Mesothelial cell of epicardium (in vitro differentiated cells): ENCODE data around the gene MSANTD2. TPM values are rescaled to one million over a fixed set of nuclear protein-coding genes. Genes with fewer than 3 reads are reported as not detected.
A peak's percentile ranks its signal among the peaks of the same experiment; 100 is the strongest.

Experiments
- DNase-seq, 2 experiments: peaks; one replicate each; pipeline ENCODE4 v3.0.0; 2021; ENCODE audit warnings: low spot score in 2 of 2; ENCODE audit not compliant: unreplicated experiment in 2 of 2
- H3K27ac Mint-ChIP-seq: 2 replicates; pipeline ENCODE4 v1.8.0; 2021; ENCODE audit warnings: mixed read lengths
- H3K27me3 Mint-ChIP-seq: 2 replicates; pipeline ENCODE4 v1.8.0; 2021; ENCODE audit warnings: low read depth, mixed read lengths
- H3K36me3 Mint-ChIP-seq: 2 replicates; pipeline ENCODE4 v1.8.0; 2021; ENCODE audit warnings: mixed read lengths
- H3K4me1 Mint-ChIP-seq: 2 replicates; pipeline ENCODE4 v1.8.0; 2021; ENCODE audit warnings: mixed read lengths
- H3K4me3 Mint-ChIP-seq: 2 replicates; pipeline ENCODE4 v1.8.0; 2021; ENCODE audit warnings: mild to moderate bottlenecking, moderate library complexity, mixed read lengths
- H3K9me3 Mint-ChIP-seq: 2 replicates; pipeline ENCODE4 v1.8.0; 2021; ENCODE audit warnings: mixed read lengths
- CTCF ChIP-seq: fragments of 200-600 bp; sonication (generic); IDR thresholded peaks from one replicate; pipeline ENCODE4 v1.5.0; 2021; ENCODE audit warnings: antibody characterized with exemption; ENCODE audit not compliant: unreplicated experiment
- total RNA-seq: library from RNA; stranded (reverse); gene quantifications from 3 replicates; pipeline ENCODE4 v1.2.1, GENCODE V29; 2021

The MSANTD2 gene
- total RNA-seq, 1 donor from 2014 or later: 37.3 TPM

GRCh38 chr11:124746621-124747243, 53.5 kb downstream of the MSANTD2 start:
- Mint-ChIP-seq H3K4me1 (peaks cover 14% of the 10 kb centered on the region), H3K9me3 (no peaks in the 10 kb centered on the region), H3K36me3 (no peaks in the 10 kb centered on the region), H3K27ac (no peak overlapping the region), H3K4me3 (peak overlapping the region; percentile 80), H3K27me3 (peaks cover 98% of the 10 kb centered on the region)
- no peak for DNase-seq
- TF ChIP-seq CTCF: no peak

- no peaks in the 10 kb centered on the region for H3K36me3 Mint-ChIP-seq
- peak; percentile 16 for TF ChIP-seq CTCF
- peak overlapping the region; percentile 80 for H3K4me3 Mint-ChIP-seq
- H3K27ac Mint-ChIP-seq: no peak overlapping the region
- DNase-seq: no peak
- H3K4me1 Mint-ChIP-seq: peaks cover 14% of the 10 kb centered on the region
- H3K9me3 Mint-ChIP-seq: no peaks in the 10 kb centered on the region
- peaks cover 99% of the 10 kb centered on the region for H3K27me3 Mint-ChIP-seq
Measured at GRCh38 chr11:124745835-124746620, 54.2 kb downstream of the MSANTD2 start.

GRCh38 chr11:124745270-124745834, 54.9 kb downstream of the MSANTD2 start:
- Mint-ChIP-seq H3K9me3 (no peaks in the 10 kb centered on the region), H3K27ac (no peak overlapping the region), H3K4me3 (peak overlapping the region; percentile 57), H3K4me1 (peaks cover 14% of the 10 kb centered on the region), H3K27me3 (peaks cover 99% of the 10 kb centered on the region), H3K36me3 (no peaks in the 10 kb centered on the region)
- TF ChIP-seq CTCF: no peak
- no peak for DNase-seq

GRCh38 chr11:124743050-124743449, 57.2 kb downstream of the MSANTD2 start:
- TF ChIP-seq CTCF: no peak
- H3K4me1 Mint-ChIP-seq: peaks cover 22% of the 10 kb centered on the region
- H3K4me3 Mint-ChIP-seq: no peak overlapping the region
- no peaks in the 10 kb centered on the region for H3K36me3 Mint-ChIP-seq
- no peak for DNase-seq
- H3K27ac Mint-ChIP-seq: no peak overlapping the region
- H3K27me3 Mint-ChIP-seq: peaks cover 97% of the 10 kb centered on the region
- no peaks in the 10 kb centered on the region for H3K9me3 Mint-ChIP-seq

- no peaks in the 10 kb centered on the region for H3K36me3 Mint-ChIP-seq
- peaks cover 97% of the 10 kb centered on the region for H3K27me3 Mint-ChIP-seq
- H3K4me1 Mint-ChIP-seq: peaks cover 22% of the 10 kb centered on the region
- no peak for TF ChIP-seq CTCF
- no peak overlapping the region for H3K27ac Mint-ChIP-seq
- H3K9me3 Mint-ChIP-seq: no peaks in the 10 kb centered on the region
- DNase-seq: no peak
- H3K4me3 Mint-ChIP-seq: no peak overlapping the region
Measured at GRCh38 chr11:124742555-124742954, 57.7 kb downstream of the MSANTD2 start.
